Transverse colon (tissue), 4 donors: ENCODE data around the gene ADGRF5. TPM values are rescaled to one million over a fixed set of nuclear protein-coding genes. Genes with fewer than 3 reads are reported as not detected.
"Not testable (repeated sequence)": the region's sequence is repeated elsewhere in the genome, so short reads cannot be mapped to it uniquely, and the experiment has no call there.

Experiments
- DNase-seq: peaks from one replicate; pipeline ENCODE4 v3.0.0-alpha.2; 2019
- H3K27ac ChIP-seq, 4 donors: fragments of 200-600 bp; sonication (generic); 2 replicates each; pipeline ENCODE4 v1.5.1; 2016 to 2018; ENCODE audit warnings: inconsistent platforms in 4 of 4
- H3K27me3 ChIP-seq: fragments of 200-600 bp; sonication (generic); 2 replicates; pipeline ENCODE4 v1.5.1; 2017; ENCODE audit warnings: inconsistent platforms
- H3K36me3 ChIP-seq, 4 donors: fragments of 200-600 bp; sonication (generic); 2 replicates each; pipeline ENCODE4 v1.5.1; 2017 to 2019; ENCODE audit warnings: inconsistent platforms in 4 of 4
- H3K4me1 ChIP-seq, 4 donors: fragments of 200-600 bp; sonication (generic); 2 replicates each; pipeline ENCODE4 v1.5.1; 2017 to 2020; ENCODE audit warnings: inconsistent platforms in 4 of 4
- H3K4me3 ChIP-seq, 4 donors: fragments of 200-600 bp; sonication (generic); 1 replicate in 1 of 4; 2 replicates in 3 of 4; pipeline versions ENCODE4 v1.5.1 to v1.6.1; 2017 to 2019; ENCODE audit warnings: inconsistent platforms in 4 of 4
- H3K9me3 ChIP-seq, 2 donors: fragments of 200-600 bp; sonication (generic); 2 replicates each; pipeline ENCODE4 v1.5.1; 2017 to 2019; ENCODE audit warnings: inconsistent platforms in 2 of 2
- CTCF ChIP-seq, 5 experiments: fragments of 200-600 bp in 3 of 5; fragments of 450-650 bp in 2 of 5; sonication (generic) in 3 of 5; IDR thresholded peaks; 1 replicate in 2 of 5; 2 replicates in 3 of 5; pipeline ENCODE4 v1.5.1; 2016 to 2017; ENCODE audit warnings: antibody characterized with exemption in 5 of 5, inconsistent platforms in 3 of 5, mild to moderate bottlenecking in 2 of 5, moderate library complexity in 1 of 5
- EP300 ChIP-seq: sonication (generic); formaldehyde crosslinking; IDR thresholded peaks from one replicate; pipeline ENCODE4 v1.6.1; 2017; ENCODE audit warnings: antibody characterized with exemption, low read depth
- POLR2A ChIP-seq: fragments of 450-650 bp; IDR thresholded peaks from one replicate; pipeline ENCODE4 v1.6.1; 2016; ENCODE audit warnings: antibody characterized with exemption, mild to moderate bottlenecking, moderate library complexity
- POLR2AphosphoS5 ChIP-seq, 3 donors: sonication (generic); formaldehyde crosslinking; IDR thresholded peaks; one replicate each; pipeline ENCODE4 v1.6.1; 2016; ENCODE audit warnings: antibody characterized with exemption in 3 of 3
- WGBS, 2 donors: methylation state at CpG; one replicate each; pipeline ENCODE4 v1.1.5; 2018; ENCODE audit warnings: low coverage in 1 of 2; 5-methylcytosine and 5-hydroxymethylcytosine counted together
- in situ Hi-C, 4 donors: fragments of 200-750 bp; cut with MboI; loops; one replicate each; pipeline versions ENCODE4 v1.15.0 to v1.15.1; 2017; ENCODE audit warnings: low sequenced_read_pairs in 3 of 4, low pct_ligation_motif_present in 1 of 4, low pct_unique_long_range_greater_than_20kb in 1 of 4
- intact Hi-C: fragments of 100-400 bp; cut with DNase I; formaldehyde crosslinking; loops from one replicate; pipeline ENCODE4 v1.15.1; 2023; ENCODE audit warnings: low total_unique reads
- total RNA-seq, 4 donors: library from RNA; depleted of rRNA; stranded (reverse); fragments of >200 nt; gene quantifications; one replicate each; pipeline ENCODE4 v1.1.0, GENCODE V29; 2016

The ADGRF5 gene
- total RNA-seq, 4 donors from 2014 or later = 1.5 to 4.1 (median 2.5) TPM

- Histone ChIP-seq H3K9me3 (no peaks in the 10 kb centered on the region), H3K27me3 (no peaks in the 10 kb centered on the region), H3K36me3 (no peaks in the 10 kb centered on the region), H3K27ac (peak overlapping the region; percentile 6 to 43 (median 34)), H3K4me3 (no peak overlapping the region), H3K4me1 (peaks cover 0 to 14% (median 6%) of the 10 kb centered on the region in 4 donors)
- TF ChIP-seq POLR2A (no peak), POLR2AphosphoS5 (IDR thresholded peaks at IDR 0.05) (peak in 1 of 3 donors; percentile 26), CTCF (IDR thresholded peaks at IDR 0.05) (peak; percentile 93 to 97 (median 96)), EP300 (peak; percentile 13)
- WGBS, 2 donors = 12 to 45% methylated on average over 2 to 18 of the region's 25 CpGs
- in situ Hi-C loops = loop anchor here in 2 of 4 donors (25.0 kb wide), 1 partner anchor 463 kb away; the partner anchor contains the start of gene TNFRSF21 (in 2 of the 2)
- peak; percentile 93 for DNase-seq
- intact Hi-C loops = loop anchor here (5.0 kb wide), 1 partner anchor 463 kb away; no protein-coding TSS in a partner anchor
Measured at GRCh38 chr6:46848684-46849360, 72.9 kb downstream of the ADGRF5 start.

GRCh38 chr6:46845126-46845525, 76.6 kb downstream of the ADGRF5 start:
- 59 to 83% methylated on average over 5 of the region's 5 CpGs for WGBS, 2 donors
- DNase-seq = no peak
- no peak overlapping the region for H3K4me3 ChIP-seq
- H3K27ac ChIP-seq = no peak overlapping the region
- no peak for TF ChIP-seq EP300
- TF ChIP-seq CTCF (IDR thresholded peaks at IDR 0.05) = no peak
- no peak for TF ChIP-seq POLR2A
- no peak for TF ChIP-seq POLR2AphosphoS5 (IDR thresholded peaks at IDR 0.05)
- in situ Hi-C loops = loop anchor here in 2 of 4 donors (25.0 kb wide), 1 partner anchor 467 kb away; the partner anchor contains the start of gene TNFRSF21 (in 2 of the 2)
- intact Hi-C loops = loop anchor here (5.0 kb wide), 1 partner anchor 467 kb away; no protein-coding TSS in a partner anchor
- no peaks in the 10 kb centered on the region for H3K27me3 ChIP-seq
- no peaks in the 10 kb centered on the region for H3K36me3 ChIP-seq
- peaks cover 0 to 14% (median 6%) of the 10 kb centered on the region in 4 donors for H3K4me1 ChIP-seq
- H3K9me3 ChIP-seq = peaks cover 0 to 5% of the 10 kb centered on the region in 2 donors

- DNase-seq, H3K4me1 ChIP-seq, H3K36me3 ChIP-seq, H3K27me3 ChIP-seq, H3K4me3 ChIP-seq, H3K27ac ChIP-seq, intact Hi-C loops, H3K9me3 ChIP-seq: not testable (repeated sequence)
- in situ Hi-C loops = loop anchor here in 2 of 4 donors (25.0 kb wide), 1 partner anchor 470 kb away; the partner anchor contains the start of gene TNFRSF21 (in 2 of the 2)
- WGBS, 2 donors = 90 to 94% methylated on average over 5 to 6 of the region's 6 CpGs
Measured at GRCh38 chr6:46842252-46842846, 79.4 kb downstream of the ADGRF5 start.

GRCh38 chr6:46838033-46838432, 83.7 kb downstream of the ADGRF5 start:
- no peak overlapping the region for H3K4me3 ChIP-seq
- in situ Hi-C loops (loop anchor here in 2 of 4 donors (25.0 kb wide), 1 partner anchor 474 kb away; the partner anchor contains the start of gene TNFRSF21 (in 2 of the 2)), intact Hi-C loops (no loop called here)
- H3K4me1 ChIP-seq = peaks cover 0 to 8% (median 0%) of the 10 kb centered on the region in 4 donors
- H3K27me3 ChIP-seq = no peaks in the 10 kb centered on the region
- TF ChIP-seq POLR2AphosphoS5 (IDR thresholded peaks at IDR 0.05) = no peak
- no peak for TF ChIP-seq EP300
- TF ChIP-seq POLR2A = no peak
- no peak for TF ChIP-seq CTCF (IDR thresholded peaks at IDR 0.05)
- 80 to 97% methylated on average over 2 of the region's 2 CpGs for whole genome bisulfite sequencing, 2 donors
- no peaks in the 10 kb centered on the region for H3K36me3 ChIP-seq
- H3K27ac ChIP-seq = no peak overlapping the region
- no peak for DNase-seq
- H3K9me3 ChIP-seq = peaks cover 0 to 5% of the 10 kb centered on the region in 2 donors

- H3K36me3 ChIP-seq, H3K4me3 ChIP-seq, DNase-seq, H3K9me3 ChIP-seq, intact Hi-C loops, H3K27me3 ChIP-seq, H3K27ac ChIP-seq: not testable (repeated sequence)
- peaks cover 0 to 12% (median 0%) of the 10 kb centered on the region in 4 donors for H3K4me1 ChIP-seq
- WGBS, 2 donors = 98% methylated on average over 2 of the region's 2 CpGs; no CpG with 5 or more reads in 1 of the 2 donors
- in situ Hi-C loops = loop anchor here in 2 of 4 donors (25.0 kb wide), 1 partner anchor 477 kb away; the partner anchor contains the start of gene TNFRSF21 (in 2 of the 2)
Measured at GRCh38 chr6:46834991-46835390, 86.7 kb downstream of the ADGRF5 start.

- H3K4me3 ChIP-seq, intact Hi-C loops, H3K27ac ChIP-seq, H3K27me3 ChIP-seq, H3K36me3 ChIP-seq, H3K9me3 ChIP-seq, DNase-seq: not testable (repeated sequence)
- in situ Hi-C loops = loop anchor here in 2 of 4 donors (25.0 kb wide), 1 partner anchor 478 kb away; the partner anchor contains the start of gene TNFRSF21 (in 2 of the 2)
- peaks cover 0 to 12% (median 0%) of the 10 kb centered on the region in 4 donors for H3K4me1 ChIP-seq
- WGBS, 2 donors = 61 to 77% methylated on average over 6 to 7 of the region's 7 CpGs
Measured at GRCh38 chr6:46834257-46834916, 87.4 kb downstream of the ADGRF5 start.
